K562 (cell line): ENCODE data around the gene COMTD1. TPM values are rescaled to one million over a fixed set of nuclear protein-coding genes. Genes with fewer than 3 reads are reported as not detected.

Experiments used
- ARID1B ChIP-seq: fragments of 450-650 bp; IDR thresholded peaks from 2 replicates; pipeline ENCODE4 v1.6.1; 2016; ENCODE audit warnings: antibody characterized with exemption, mild to moderate bottlenecking, inconsistent platforms
- BCL6 ChIP-seq: fragments of 250-450 bp; sonication (Bioruptor Pico); IDR thresholded peaks from 2 replicates; pipeline ENCODE4 v1.4.0; 2020
- CXXC5 ChIP-seq: fragments of 250-450 bp; sonication (Bioruptor Pico); IDR thresholded peaks from 2 replicates; pipeline ENCODE4 v1.8.0; 2022; ENCODE audit warnings: inconsistent platforms, mild to moderate bottlenecking, moderate library complexity
- DIDO1 ChIP-seq: fragments of 450-650 bp; IDR thresholded peaks from 2 replicates; pipeline ENCODE4 v1.6.1; 2016; ENCODE audit warnings: low read depth, missing biosample characterization, missing genetic modification characterization
- E2F6 ChIP-seq, 2 experiments: IDR thresholded peaks; 2 replicates each; pipeline ENCODE4 v1.6.1; 2011; ENCODE audit warnings: borderline replicate concordance in 1 of 2, control low read depth in 1 of 2, low read depth in 1 of 2, low read length in 1 of 2, mild to moderate bottlenecking in 1 of 2, mixed read lengths in 1 of 2, moderate library complexity in 1 of 2; ENCODE audit not compliant: insufficient read depth in 1 of 2, insufficient read length in 1 of 2, poor library complexity in 1 of 2, severe bottlenecking in 1 of 2; ENCODE audit errors: extremely low read depth in 1 of 2
- ETS1 ChIP-seq: conservative IDR thresholded peaks from 2 replicates; pipeline ENCODE4 v1.6.1; 2011; ENCODE audit warnings: low read depth, mild to moderate bottlenecking, low read length; ENCODE audit not compliant: control insufficient read depth
- GATAD2A ChIP-seq: fragments of 450-650 bp; IDR thresholded peaks from 2 replicates; pipeline ENCODE4 v1.6.1; 2017
- HCFC1 ChIP-seq: IDR thresholded peaks from 2 replicates; pipeline ENCODE4 v1.6.1; 2012; ENCODE audit warnings: low read depth, low read length, improper control_type of control experiment
- IRF1 ChIP-seq: sonication (generic); formaldehyde crosslinking; IDR thresholded peaks from 2 replicates; pipeline ENCODE4 v1.8.0; 2022; ENCODE audit warnings: missing genetic modification reagents, mild to moderate bottlenecking, borderline replicate concordance
- KDM4B ChIP-seq, 2 experiments: fragments of 450-650 bp in 1 of 2; sonication (generic) in 1 of 2; IDR thresholded peaks; 2 replicates each; pipeline ENCODE4 v1.6.1; 2016 to 2017; ENCODE audit warnings: borderline replicate concordance in 2 of 2, antibody characterized with exemption in 1 of 2, low read depth in 1 of 2, mild to moderate bottlenecking in 1 of 2
- NEUROD1 ChIP-seq: fragments of 150-350 bp; IDR thresholded peaks from 2 replicates; pipeline ENCODE4 v1.6.1; 2014; ENCODE audit warnings: borderline replicate concordance, low read length, low read depth; ENCODE audit not compliant: partially characterized antibody
- NFIC ChIP-seq: fragments of 450-650 bp; IDR thresholded peaks from 2 replicates; pipeline ENCODE4 v1.6.1; 2017; ENCODE audit warnings: mild to moderate bottlenecking, inconsistent platforms
- POLR2AphosphoS5 ChIP-seq: IDR thresholded peaks from 2 replicates; pipeline ENCODE4 v1.6.1; 2011; ENCODE audit warnings: mild to moderate bottlenecking, low read depth, low read length, moderate library complexity; ENCODE audit not compliant: control insufficient read depth, insufficient read depth
- SMAD3 ChIP-seq: fragments of 450-650 bp; formaldehyde crosslinking; conservative IDR thresholded peaks from 2 replicates; pipeline ENCODE4 v1.4.0; 2020; ENCODE audit warnings: mild to moderate bottlenecking
- TOE1 ChIP-seq, 2 experiments: fragments of 450-650 bp in 1 of 2; sonication (generic) in 1 of 2; formaldehyde crosslinking in 1 of 2; IDR thresholded peaks; 2 replicates each; pipeline versions ENCODE4 v1.7.1 to v1.8.0; 2016 to 2022; ENCODE audit warnings: borderline replicate concordance in 2 of 2, mild to moderate bottlenecking in 2 of 2, antibody characterized with exemption in 1 of 2, inconsistent platforms in 1 of 2, low read depth in 1 of 2, missing genetic modification reagents in 1 of 2, moderate library complexity in 1 of 2
- YY1 ChIP-seq, 3 experiments: IDR thresholded peaks; 2 replicates each; pipeline ENCODE4 v1.6.1; 2011; ENCODE audit warnings: low read length in 2 of 3, mild to moderate bottlenecking in 2 of 3, moderate library complexity in 2 of 3, borderline replicate concordance in 1 of 3, control low read depth in 1 of 3, low read depth in 1 of 3; ENCODE audit not compliant: insufficient read depth in 3 of 3, insufficient replicate concordance in 2 of 3, control insufficient read depth in 1 of 3, insufficient read length in 1 of 3; ENCODE audit errors: extremely low read depth in 1 of 3
- ZEB2 ChIP-seq: fragments of 450-650 bp; IDR thresholded peaks from 2 replicates; pipeline ENCODE4 v1.6.1; 2016
- ZNF212 ChIP-seq: fragments of 450-650 bp; formaldehyde crosslinking; IDR thresholded peaks from 2 replicates; pipeline ENCODE4 v1.4.0; 2020; ENCODE audit warnings: mild to moderate bottlenecking
- ZNF239 ChIP-seq: fragments of 250-450 bp; sonication (Bioruptor Pico); IDR thresholded peaks from 2 replicates; pipeline ENCODE4 v1.4.0; 2020; ENCODE audit warnings: mild to moderate bottlenecking
- ZNF584 ChIP-seq: fragments of 200-800 bp; sonication (Bioruptor generic); IDR thresholded peaks from 2 replicates; pipeline ENCODE4 v1.6.1; 2016; ENCODE audit warnings: low read depth, mild to moderate bottlenecking, missing genetic modification characterization, missing compliant biosample characterization
- polyA plus RNA-seq, 8 experiments: library from polyadenylated mRNA; depleted of rRNA in 4 of 8; stranded (reverse) in 5 of 8; unstranded in 3 of 8; fragments of >200 nt; fragmentation: Nextera tagmentation in 2 of 8; fragmentation: Illumina TruSeq in 1 of 8; extraction: Ambion mirVana in 2 of 8; extraction: Trizol in 1 of 8; gene quantifications; 2 replicates each; pipeline versions ENCODE4 v1.2.1 to v1.2.3, GENCODE V29; 2011 to 2014; ENCODE audit warnings: inconsistent platforms in 1 of 8, missing spikeins in 1 of 8
- total RNA-seq, 7 experiments: library from RNA; depleted of rRNA in 6 of 7; stranded (reverse); fragments of >200 nt in 6 of 7; fragmentation: Illumina TruSeq in 2 of 7; extraction: Trizol in 2 of 7; gene quantifications; 2 replicates each; pipeline versions ENCODE4 v1.2.1 to v1.2.3, GENCODE V29; 2011 to 2021; ENCODE audit warnings: low replicate concordance in 1 of 7
- TF ChIP-seq, protein P1 (sequence below): sonication (generic); formaldehyde crosslinking; IDR thresholded peaks from 2 replicates; pipeline ENCODE4 v1.8.0; 2022; ENCODE audit warnings: mild to moderate bottlenecking, missing genetic modification reagents

Gene COMTD1
- total and polyA plus RNA-seq, 9 of the 15 experiments (the other 6 are each of a cell fraction or from before 2014, with no cell fraction given), result 0.41 to 112 (median 13.7) TPM

- TF ChIP-seq ARID1B (no peak), ZNF584 (CRISPR knock-in tag) (no peak), ZNF212 (CRISPR knock-in tag) (no peak), CXXC5 (peak; percentile 75), NEUROD1 (peak; percentile 74), ETS1 (peak; percentile 66), E2F6 (IDR thresholded peaks at IDR 0.05; ENCODE audit: borderline replicate concordance in 1 of 2, extremely low read depth in 1 of 2, insufficient read depth in 1 of 2, insufficient read length in 1 of 2, low read depth in 1 of 2, low read length in 1 of 2, poor library complexity in 1 of 2, severe bottlenecking in 1 of 2) (peak; percentile 76 to 89), POLR2AphosphoS5 (peak; percentile 34; the same call in 1 of the 2 replicates), GATAD2A (0 out of 2 replicates have a peak, but pooled peaks have one; percentile 61), ZEB2 (peak; percentile 69; the same call in 1 of the 2 replicates), ZNF239 (CRISPR knock-in tag) (no peak), DIDO1 (no peak), HCFC1 (no peak; the same call in 1 of the 2 replicates), BCL6 (no peak), IRF1 (no peak), YY1 (IDR thresholded peaks at IDR 0.05; ENCODE audit: borderline replicate concordance in 1 of 3, control insufficient read depth in 1 of 3, extremely low read depth in 1 of 3, insufficient read depth in 3 of 3, insufficient read length in 1 of 3, insufficient replicate concordance in 2 of 3, low read depth in 1 of 3, low read length in 2 of 3) (peak; percentile 14 to 82 (median 81)), SMAD3 (peak; percentile 68; the same call in 1 of the 2 replicates), KDM4B (IDR thresholded peaks at IDR 0.05; ENCODE audit: borderline replicate concordance in 2 of 2, low read depth in 1 of 2) (no peak), TOE1 (IDR thresholded peaks at IDR 0.05; ENCODE audit: borderline replicate concordance) (peak; percentile 95), TOE1 (CRISPR knock-in tag; IDR thresholded peaks at IDR 0.05; ENCODE audit: borderline replicate concordance, low read depth) (no peak), NFIC (0 out of 2 replicates have a peak, but pooled peaks have one; percentile 7)
- TF ChIP-seq, protein P1, sequence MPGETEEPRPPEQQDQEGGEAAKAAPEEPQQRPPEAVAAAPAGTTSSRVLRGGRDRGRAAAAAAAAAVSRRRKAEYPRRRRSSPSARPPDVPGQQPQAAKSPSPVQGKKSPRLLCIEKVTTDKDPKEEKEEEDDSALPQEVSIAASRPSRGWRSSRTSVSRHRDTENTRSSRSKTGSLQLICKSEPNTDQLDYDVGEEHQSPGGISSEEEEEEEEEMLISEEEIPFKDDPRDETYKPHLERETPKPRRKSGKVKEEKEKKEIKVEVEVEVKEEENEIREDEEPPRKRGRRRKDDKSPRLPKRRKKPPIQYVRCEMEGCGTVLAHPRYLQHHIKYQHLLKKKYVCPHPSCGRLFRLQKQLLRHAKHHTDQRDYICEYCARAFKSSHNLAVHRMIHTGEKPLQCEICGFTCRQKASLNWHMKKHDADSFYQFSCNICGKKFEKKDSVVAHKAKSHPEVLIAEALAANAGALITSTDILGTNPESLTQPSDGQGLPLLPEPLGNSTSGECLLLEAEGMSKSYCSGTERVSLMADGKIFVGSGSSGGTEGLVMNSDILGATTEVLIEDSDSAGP (CRISPR knock-in tag), result 0 out of 2 replicates have a peak, but pooled peaks have one; percentile 50
Measured at GRCh38 chr10:75235375-75236177, at the start of gene COMTD1 (continued).
